Raji (cell line): Measurements from ENCODE around the gene PAPPA2.

Experiments
- POLR2A ChIP-seq: IDR thresholded peaks from 2 replicates; pipeline ENCODE4 v1.6.1; 2011; ENCODE audit warnings: low read depth, low read length, control low read depth; ENCODE audit not compliant: insufficient read depth

Gene PAPPA2

GRCh38 chr1:176811511-176812288 lies 348.7 kb downstream of the PAPPA2 start:
- no peak for TF ChIP-seq POLR2A

GRCh38 chr1:176815621-176816020 lies 352.6 kb downstream of the PAPPA2 start:
- TF ChIP-seq POLR2A: no peak

- no peak for TF ChIP-seq POLR2A
Observed at GRCh38 chr1:176816232-176816631, 353.3 kb downstream of the PAPPA2 start.

GRCh38 chr1:176820391-176821031 lies 357.5 kb downstream of the PAPPA2 start:
- TF ChIP-seq POLR2A: no peak

- no peak for TF ChIP-seq POLR2A
Observed at GRCh38 chr1:176826265-176826664, 363.3 kb downstream of the PAPPA2 start.

DNA sequence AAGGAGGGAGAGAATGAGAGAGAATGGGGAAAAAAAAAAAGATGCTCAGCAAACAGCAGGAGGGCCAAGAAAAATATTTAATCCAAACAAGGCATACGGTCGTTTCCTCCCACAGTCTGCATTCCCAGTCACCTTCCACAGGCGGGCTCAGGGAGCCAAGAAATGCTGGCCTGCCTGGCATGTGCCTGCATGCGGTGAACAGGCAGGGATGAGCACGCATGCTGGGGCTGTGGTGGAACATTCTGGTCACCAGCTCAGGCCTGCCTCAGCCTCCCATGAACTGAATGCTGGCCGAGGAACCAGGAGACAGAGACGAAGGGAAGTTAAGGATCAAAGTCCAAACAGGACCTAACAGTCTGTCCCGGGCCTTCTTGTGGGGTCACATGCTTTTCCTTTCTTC lies 366.3 kb downstream of the PAPPA2 start:
- no peak for TF ChIP-seq POLR2A

DNA sequence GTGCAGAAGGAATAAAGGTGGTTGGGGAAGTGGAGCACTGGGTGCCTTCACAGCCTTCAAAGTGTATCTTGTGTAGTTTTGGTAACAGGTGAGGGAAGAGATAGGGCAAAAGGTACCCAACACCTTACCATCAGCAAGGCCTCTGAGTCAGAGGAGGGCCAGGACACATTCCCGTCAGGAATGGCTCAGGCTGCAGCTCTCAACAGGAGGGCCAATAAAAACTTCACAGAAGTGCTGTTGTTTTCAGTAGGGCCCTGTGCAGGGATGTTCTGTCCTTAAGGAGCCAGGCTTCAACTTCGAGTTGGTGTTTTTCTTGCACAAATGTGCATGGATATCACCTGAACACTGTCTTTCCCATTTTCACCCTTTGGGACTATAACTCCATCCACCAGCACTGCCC lies 368.2 kb downstream of the PAPPA2 start:
- TF ChIP-seq POLR2A: no peak

DNA sequence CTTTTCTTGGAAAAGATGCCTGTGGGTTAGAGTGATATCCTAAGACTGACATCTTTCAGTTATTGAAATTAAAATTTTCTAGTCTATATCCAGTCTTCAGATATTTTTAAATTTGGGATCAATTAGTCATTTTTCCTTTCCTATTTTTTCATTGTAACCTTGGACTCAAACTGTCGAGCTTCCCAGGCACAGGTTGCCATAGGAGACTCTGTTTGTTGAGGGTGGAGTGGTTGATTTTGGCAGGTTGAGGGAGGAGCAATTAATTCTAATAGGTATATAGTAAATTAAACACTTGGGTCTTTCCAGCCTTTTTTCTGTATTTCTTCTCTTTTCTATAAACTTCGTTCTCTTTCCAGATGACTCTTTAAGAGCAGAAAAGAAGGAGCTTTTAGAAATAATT lies 374.7 kb downstream of the PAPPA2 start:
- no peak for TF ChIP-seq POLR2A

DNA sequence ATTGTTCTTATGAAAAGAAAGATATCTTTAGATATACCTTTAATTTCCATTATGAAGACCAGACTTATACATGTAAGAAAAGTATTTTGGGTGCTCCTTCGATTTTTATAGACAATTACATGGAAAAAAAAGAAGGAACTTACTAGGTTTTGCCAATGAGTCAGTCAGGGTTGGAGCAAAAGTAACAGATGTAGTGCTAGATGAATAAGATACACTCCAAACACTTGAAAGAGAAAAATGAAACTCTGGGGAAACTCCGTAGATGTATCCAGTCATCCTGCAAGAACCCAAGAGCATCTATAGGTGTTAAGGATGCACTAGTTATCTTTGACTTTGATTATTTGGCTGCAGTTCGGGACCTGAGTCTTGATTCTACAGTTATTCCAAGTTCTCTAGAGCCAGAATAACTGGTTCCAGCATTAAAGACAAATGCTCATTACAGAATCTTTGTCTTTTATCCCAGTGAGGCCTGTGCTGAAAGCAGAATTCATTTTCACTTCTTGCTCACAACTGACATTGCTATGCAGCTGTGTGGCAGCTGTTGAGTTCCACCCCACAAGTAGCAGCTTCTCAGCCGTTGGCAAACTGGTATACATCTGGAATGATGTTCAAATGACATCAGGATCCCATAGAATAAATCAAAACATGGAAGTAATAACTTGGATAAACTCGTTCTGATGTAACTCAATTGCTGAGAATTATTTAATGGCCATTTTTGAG lies 375.5 kb downstream of the PAPPA2 start:
- no peak for TF ChIP-seq POLR2A

DNA sequence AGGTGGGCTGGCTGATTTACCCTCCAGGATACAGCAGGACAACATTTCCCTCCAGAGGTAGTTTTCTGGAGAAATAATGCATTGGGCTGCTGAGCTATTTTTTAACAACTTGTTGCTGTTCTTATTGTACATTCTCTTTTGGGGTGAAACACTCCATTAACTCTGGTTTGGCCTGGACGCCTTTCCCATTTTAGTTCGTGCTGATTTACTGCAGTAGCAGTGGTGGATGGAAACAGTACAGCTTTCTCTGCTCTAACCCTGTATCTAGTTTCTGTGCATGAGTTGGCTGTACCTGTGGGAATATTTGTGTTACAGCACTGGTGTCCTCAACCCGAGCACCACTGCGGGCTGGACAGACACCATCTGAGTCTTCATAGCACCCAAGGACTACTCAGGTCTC lies 376.2 kb downstream of the PAPPA2 start:
- TF ChIP-seq POLR2A: no peak

GRCh38 chr1:176841238-176841637 lies 378.3 kb downstream of the PAPPA2 start:
- TF ChIP-seq POLR2A: no peak

DNA sequence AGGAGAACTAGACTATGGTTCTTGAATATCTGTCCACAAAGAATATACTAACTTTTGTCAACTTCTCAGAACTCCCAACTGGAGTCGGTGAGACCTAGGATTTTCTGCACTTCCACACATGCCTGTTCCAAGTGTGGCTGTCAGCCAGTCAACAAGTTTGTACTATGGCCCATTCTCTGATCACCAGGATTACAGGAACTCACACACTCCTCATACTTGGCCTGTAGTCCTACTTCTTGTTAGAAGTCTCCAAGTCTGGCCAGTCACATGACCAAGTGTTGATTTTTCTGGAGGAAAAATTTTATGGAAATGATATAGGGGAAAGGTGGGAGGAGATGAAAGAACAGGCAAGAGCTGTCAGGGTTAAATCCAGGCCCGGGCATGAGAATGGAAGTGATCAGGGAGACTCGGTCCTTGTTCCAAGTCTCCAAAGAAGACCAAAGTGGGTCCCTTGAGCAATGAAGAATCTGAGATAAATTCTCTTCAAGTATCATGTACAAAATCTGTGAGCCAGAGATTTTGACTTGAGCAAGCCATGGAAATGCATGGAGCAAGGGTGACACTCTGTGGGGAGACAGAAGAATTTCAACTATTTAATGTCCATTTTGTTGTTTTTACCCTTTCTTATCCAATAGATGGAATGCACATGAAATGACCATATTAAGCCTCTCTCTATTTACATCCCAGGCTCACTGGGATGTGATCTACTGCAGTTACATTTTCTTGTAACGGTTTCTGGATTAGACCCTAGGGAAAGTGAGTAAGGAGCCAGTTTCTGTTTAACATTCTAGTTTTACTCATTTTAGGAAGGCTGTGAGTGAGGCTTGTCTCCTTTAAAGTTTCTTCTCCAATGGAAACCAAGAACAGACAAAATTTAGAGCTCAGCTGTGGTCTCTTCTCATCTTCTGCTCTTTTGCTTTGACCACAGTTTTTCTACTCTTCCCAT lies 380.6 kb downstream of the PAPPA2 start:
- TF ChIP-seq POLR2A: no peak

DNA sequence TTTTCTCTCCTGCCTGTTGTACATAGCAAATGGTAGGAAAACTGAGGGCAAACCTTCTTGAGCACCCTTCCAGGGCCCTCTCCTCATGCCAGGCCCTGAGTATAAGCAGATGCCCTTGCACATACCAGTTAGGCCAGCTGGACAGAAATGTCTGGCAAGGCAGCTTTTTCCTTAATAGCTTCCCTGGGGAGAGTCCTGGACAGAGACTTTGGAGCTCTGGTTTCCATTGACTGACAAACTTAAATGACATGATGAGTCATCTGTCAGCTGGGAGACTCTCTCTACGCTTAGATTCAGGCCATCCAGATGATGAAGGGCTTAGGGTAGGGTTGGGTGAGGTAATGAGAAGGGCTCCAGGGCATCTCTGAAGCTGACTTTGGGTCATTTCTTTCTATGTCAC lies 384.1 kb downstream of the PAPPA2 start:
- TF ChIP-seq POLR2A: no peak

DNA sequence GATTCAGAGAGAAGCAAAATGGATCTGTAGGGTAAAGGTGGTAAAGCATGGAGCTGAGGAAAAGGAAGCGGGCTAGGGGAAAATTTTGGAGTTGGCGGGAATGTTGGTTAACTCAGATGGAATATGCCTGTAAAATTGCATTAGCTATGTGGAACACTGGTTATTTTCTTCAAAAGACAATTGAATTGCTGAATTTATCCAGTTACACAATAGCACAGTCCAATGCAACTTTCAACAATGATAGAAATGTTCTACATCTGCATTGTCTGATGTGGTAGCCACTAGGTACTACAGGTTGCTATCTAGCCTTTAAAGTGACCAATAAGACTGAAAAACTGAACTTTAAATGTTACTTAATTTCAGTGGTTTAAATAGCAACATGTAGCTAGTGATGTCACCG lies 386.3 kb downstream of the PAPPA2 start:
- no peak for TF ChIP-seq POLR2A

GRCh38 chr1:176850871-176851270 lies 387.9 kb downstream of the PAPPA2 start:
- TF ChIP-seq POLR2A: no peak
